ENCODE results near the gene SNRPA1.

SNRPA1 gene

DNA sequence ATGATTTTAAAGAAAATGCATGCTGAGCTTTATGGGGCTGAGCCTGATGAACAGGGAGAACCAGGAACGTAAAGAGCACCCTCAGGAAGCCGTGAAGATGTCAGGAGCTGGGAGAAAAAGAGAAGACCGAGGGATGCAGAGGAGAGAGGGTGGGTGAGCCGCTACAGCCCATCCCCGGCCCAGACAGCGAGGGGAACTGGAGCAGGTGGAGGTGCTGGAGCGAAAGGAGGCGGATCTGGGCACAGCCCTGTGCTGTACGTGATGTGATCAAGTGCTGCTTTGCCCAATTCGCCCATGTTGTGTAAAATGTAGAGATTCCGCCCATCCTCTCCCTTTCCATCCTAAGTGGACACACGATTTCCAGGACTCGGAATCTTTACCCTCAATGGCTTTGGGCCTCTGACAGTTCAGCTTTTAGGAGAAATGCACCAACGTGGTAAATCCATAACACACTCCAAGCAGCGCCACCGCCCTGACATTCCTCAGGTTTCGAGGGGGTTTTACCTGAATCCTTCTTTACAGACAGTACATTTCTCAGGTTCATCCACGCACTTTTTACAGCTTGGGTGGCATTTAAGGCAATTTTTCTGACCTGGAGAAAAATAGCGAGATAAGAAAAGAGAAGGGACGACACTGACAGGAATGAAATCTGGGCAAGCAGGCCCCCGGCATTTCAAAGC, 27.1 kb upstream of the SNRPA1 start:
- DNase-seq (ENCODE audit: extremely low spot score, insufficient read length, low read depth), result no peak
- no peak for FAIRE-seq

- DNase-seq (ENCODE audit: extremely low spot score, insufficient read length, low read depth), result no peak
Observed at GRCh38 chr15:101320501-101321052, 25.5 kb upstream of the SNRPA1 start.

GRCh38 chr15:101318839-101319238, 23.8 kb upstream of the SNRPA1 start:
- no peak for FAIRE-seq
- no peak for DNase-seq (ENCODE audit: extremely low spot score, insufficient read length, low read depth)

More at GRCh38 chr15:101320501-101321052, 25.5 kb upstream of the SNRPA1 start:
- no peak for FAIRE-seq

GRCh38 chr15:101318147-101318819, 23.2 kb upstream of the SNRPA1 start:
- FAIRE-seq (no peak), DNase-seq (ENCODE audit: extremely low spot score, insufficient read length, low read depth) (no peak)

- no peak for DNase-seq (ENCODE audit: extremely low spot score, insufficient read length, low read depth)
- no peak for FAIRE-seq
Observed at GRCh38 chr15:101317336-101317872, 22.4 kb upstream of the SNRPA1 start.

- FAIRE-seq (no peak), DNase-seq (ENCODE audit: extremely low spot score, insufficient read length, low read depth) (no peak)
Observed at GRCh38 chr15:101316529-101316928, 21.5 kb upstream of the SNRPA1 start.

DNA sequence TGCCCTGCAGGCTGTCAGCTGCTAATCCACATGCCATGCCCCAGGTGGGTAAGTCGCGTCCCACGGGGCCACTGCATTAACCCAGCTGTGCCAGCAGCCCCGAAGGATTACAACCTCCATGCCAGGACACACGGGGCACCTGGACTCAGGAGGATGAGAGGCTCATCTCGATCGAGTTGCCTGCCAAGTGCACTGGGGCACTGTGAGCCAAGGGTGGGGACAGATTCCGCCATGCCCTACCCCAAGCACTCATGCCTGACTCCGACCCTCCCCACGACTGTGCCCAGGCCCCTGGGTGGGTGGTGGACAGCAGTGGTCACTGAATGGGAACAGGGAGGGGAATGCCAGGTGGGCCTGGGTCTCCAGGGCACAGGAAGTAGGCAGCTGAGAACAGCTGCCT, 20.7 kb upstream of the SNRPA1 start:
- no peak for DNase-seq (ENCODE audit: extremely low spot score, insufficient read length, low read depth)
- FAIRE-seq, result no peak

GRCh38 chr15:101314336-101315125, 19.5 kb upstream of the SNRPA1 start:
- DNase-seq (ENCODE audit: extremely low spot score, insufficient read length, low read depth) (no peak), FAIRE-seq (no peak)

- FAIRE-seq, result no peak
- no peak for DNase-seq (ENCODE audit: extremely low spot score, insufficient read length, low read depth)
Observed at GRCh38 chr15:101313041-101313761, 18.2 kb upstream of the SNRPA1 start.

DNA sequence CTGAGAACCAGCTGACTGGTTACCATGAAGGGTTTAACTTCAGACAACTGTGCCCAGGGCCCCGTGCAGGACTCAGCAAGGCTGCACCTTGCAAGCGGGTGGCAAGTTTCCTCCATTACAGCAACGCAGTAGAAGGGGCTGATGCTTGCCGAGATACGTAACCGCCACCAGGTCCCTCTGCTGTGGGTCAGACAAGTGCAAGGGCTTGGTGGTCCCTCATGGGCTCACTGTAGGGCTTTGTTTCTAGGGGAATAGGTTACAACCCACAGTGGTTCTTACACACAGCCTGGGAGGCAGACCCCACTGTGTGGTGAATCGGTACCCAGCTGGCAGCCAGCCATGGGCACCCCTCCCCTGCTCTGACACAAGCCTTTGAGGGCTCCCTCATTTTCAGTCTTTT, 15.5 kb upstream of the SNRPA1 start:
- FAIRE-seq (no peak), DNase-seq (ENCODE audit: extremely low spot score, insufficient read length, low read depth) (no peak)

DNA sequence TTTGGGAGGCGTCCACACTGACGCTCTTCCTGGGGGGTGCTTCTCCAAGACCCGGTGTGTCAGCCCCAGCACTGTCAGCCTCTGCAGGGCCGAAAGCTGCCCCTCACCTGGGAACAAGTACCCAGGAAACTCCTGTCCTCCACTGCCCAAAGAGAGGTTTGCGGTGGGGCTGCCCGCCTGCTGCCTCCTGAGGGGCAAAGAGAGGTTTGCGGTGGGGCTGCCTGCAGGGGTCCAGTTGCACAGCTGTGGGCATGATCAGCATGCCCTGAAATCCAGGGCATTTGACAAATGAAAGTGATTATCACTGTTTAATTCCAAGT, 15.1 kb upstream of the SNRPA1 start:
- FAIRE-seq (no peak), DNase-seq (ENCODE audit: extremely low spot score, insufficient read length, low read depth) (no peak)

DNA sequence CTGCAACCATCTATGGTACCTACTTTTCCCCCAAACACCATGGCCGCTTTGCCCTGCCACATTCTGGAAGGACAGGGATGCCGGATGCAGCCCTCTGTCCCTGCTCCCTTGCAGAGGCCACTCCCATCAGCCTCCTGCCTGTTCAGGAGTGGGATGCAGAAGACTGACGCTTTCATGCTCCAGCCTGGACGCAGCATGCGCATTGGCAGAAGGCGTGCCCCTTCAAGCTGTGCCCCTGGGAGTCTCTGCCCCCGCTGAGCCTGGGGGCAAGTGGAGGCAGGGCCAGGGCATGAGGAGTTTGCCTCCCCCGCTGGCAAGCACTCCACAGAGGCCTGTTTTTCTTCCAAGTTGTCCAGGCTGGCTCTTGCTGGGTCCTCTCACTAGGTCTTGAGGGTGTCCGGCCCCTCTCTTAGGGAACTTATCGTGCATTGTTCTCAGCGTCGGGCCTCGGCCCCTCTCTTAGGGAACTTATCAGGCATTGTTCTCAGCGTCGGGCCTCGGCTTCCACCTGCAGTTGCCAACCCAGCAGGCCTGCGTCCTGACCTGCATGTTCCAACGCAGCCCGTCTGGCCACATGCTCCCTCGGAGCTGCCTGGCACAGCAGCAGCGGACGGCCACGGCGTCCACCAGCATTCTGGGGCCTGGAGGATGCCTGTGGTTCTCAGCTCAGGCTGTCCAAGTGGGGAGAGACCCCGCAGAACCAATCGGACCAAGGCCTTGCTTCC, 14.6 kb upstream of the SNRPA1 start:
- FAIRE-seq (no peak), DNase-seq (ENCODE audit: extremely low spot score, insufficient read length, low read depth) (no peak)

- FAIRE-seq (no peak), DNase-seq (ENCODE audit: extremely low spot score, insufficient read length, low read depth) (no peak)
Observed at GRCh38 chr15:101308604-101309435, 13.8 kb upstream of the SNRPA1 start.

- FAIRE-seq, result no peak
- DNase-seq (ENCODE audit: extremely low spot score, insufficient read length, low read depth), result no peak
Observed at GRCh38 chr15:101307897-101308603, 13.0 kb upstream of the SNRPA1 start.

DNA sequence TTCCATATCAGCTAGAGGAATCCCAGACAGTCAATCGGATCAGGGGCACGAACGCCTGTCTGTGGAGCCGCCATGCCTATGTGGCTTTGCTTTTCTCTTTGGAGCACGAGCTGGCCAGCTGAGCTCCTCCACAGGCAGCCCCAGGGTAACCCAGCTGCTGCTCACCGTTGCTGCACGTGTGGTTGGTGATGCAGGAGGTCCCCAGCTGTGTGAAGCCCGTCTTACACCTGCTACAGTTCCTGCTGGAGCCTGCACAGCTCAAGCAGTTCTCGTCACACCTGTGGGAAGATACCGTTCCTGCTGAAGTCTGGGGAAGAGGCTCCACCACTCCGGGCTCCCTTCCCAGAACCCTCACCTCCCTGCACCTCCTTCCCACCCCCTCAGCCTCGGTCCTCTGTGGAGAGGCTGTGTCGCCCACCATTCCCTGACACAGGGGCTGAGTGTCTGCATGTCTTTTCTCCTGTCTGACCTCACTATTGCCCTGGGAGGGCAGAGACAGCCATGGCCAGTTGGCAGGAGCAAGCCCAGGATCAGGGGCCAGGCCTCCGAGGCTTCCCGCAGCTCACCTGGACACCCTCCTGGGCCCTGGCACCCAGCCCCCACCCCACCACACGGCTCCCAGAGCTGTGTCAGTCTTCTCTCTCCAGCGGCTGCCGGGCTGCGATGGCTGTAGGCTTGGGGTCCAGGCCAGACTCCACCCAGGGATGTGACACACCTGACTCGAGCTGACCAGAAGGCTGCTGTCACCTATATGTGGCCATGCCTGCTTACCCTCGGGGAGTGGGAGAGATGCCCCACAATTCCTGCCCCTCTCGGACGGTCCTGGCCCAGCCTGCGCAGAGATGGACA, 12.2 kb upstream of the SNRPA1 start:
- DNase-seq (ENCODE audit: extremely low spot score, insufficient read length, low read depth), result no peak
- no peak for FAIRE-seq

DNA sequence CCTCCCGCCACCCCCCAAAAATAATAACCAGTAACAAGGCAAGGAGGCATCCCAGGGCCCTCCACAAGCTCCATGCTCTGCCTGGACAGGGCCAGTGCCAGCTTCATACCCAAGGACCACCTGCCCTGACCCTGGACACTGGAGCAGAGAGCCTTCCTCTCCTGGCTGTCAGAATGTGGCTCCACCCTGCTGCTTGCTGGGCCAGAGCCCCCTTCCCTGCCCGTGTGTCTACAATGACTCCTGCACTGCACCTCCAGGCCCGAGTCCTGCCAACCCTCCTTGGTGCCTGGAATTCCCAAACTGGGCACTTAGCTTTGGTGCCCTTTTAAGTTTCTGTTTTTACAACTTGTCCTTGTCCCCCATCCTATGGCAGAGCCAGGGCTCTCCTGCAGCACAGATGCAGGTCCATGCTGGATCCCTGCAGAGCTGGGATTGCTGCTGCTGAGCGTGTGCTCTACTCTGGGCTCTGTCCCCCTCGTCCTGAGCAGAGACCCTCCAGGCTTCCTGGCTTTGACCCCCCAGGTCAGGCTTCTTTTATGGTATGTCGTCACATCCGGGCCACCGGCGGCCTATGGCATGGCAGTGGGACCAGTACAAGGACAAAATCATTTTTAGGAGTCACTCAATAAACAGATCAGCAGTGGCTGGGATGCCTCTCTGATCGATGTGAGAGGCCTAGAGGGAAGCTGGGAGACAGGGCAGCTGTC, 11.4 kb upstream of the SNRPA1 start:
- FAIRE-seq (no peak), DNase-seq (ENCODE audit: extremely low spot score, insufficient read length, low read depth) (no peak)
